Gastroesophageal sphincter (tissue), 4 donors: ENCODE results near the gene SPATS2L. TPM values are rescaled to one million over a fixed set of nuclear protein-coding genes. Genes with fewer than 3 reads are reported as not detected.
A peak's percentile ranks its signal among the peaks of the same experiment; 100 is the strongest.

Experiments used
- ATAC-seq: fragments of 150-250 bp; one replicate; pipeline ENCODE4 v1.9.1; 2016; ENCODE audit warnings: mild to moderate bottlenecking, moderate library complexity
- H3K27ac ChIP-seq, 4 donors: fragments of 200-600 bp; sonication (generic) in 3 of 4; 1 replicate in 3 of 4; 2 replicates in 1 of 4; pipeline ENCODE4 v1.5.1; 2016 to 2019
- H3K27me3 ChIP-seq: fragments of 200-600 bp; sonication (generic); one replicate; pipeline ENCODE4 v1.5.1; 2019
- H3K36me3 ChIP-seq, 2 donors: fragments of 200-600 bp; sonication (generic); one replicate each; pipeline ENCODE4 v1.5.1; 2019; ENCODE audit warnings: control low read depth in 1 of 2
- H3K4me1 ChIP-seq, 3 donors: fragments of 200-600 bp; sonication (generic); 1 replicate in 2 of 3; 2 replicates in 1 of 3; pipeline ENCODE4 v1.5.1; 2016 to 2019; ENCODE audit warnings: control low read depth in 2 of 3
- H3K4me3 ChIP-seq, 2 donors: fragments of 200-600 bp; sonication (generic); one replicate each; pipeline ENCODE4 v1.5.1; 2019; ENCODE audit warnings: mild to moderate bottlenecking in 1 of 2, moderate library complexity in 1 of 2
- H3K9me3 ChIP-seq, 3 donors: fragments of 200-600 bp; sonication (generic); one replicate each; pipeline ENCODE4 v1.5.1; 2017 to 2019; ENCODE audit warnings: control low read depth in 2 of 3
- CTCF ChIP-seq, 4 experiments: fragments of 200-600 bp in 2 of 4; fragments of 450-650 bp in 2 of 4; sonication (generic) in 1 of 4; IDR thresholded peaks; one replicate each; pipeline ENCODE4 v1.5.1; 2017 to 2019; ENCODE audit warnings: antibody characterized with exemption in 4 of 4, mild to moderate bottlenecking in 2 of 4, moderate library complexity in 2 of 4
- EP300 ChIP-seq: sonication (generic); formaldehyde crosslinking; IDR thresholded peaks from one replicate; pipeline ENCODE4 v1.6.1; 2017; ENCODE audit warnings: antibody characterized with exemption, mild to moderate bottlenecking
- POLR2A ChIP-seq, 2 donors: fragments of 450-650 bp; IDR thresholded peaks; one replicate each; pipeline ENCODE4 v1.6.1; 2017; ENCODE audit warnings: antibody characterized with exemption in 2 of 2, mild to moderate bottlenecking in 2 of 2, moderate library complexity in 1 of 2
- POLR2AphosphoS5 ChIP-seq: sonication (generic); formaldehyde crosslinking; IDR thresholded peaks from one replicate; pipeline ENCODE4 v1.6.1; 2017; ENCODE audit warnings: antibody characterized with exemption
- WGBS, 2 donors: methylation state at CpG; one replicate each; pipeline ENCODE4 v1.1.5; 2018; ENCODE audit warnings: low coverage in 1 of 2; 5-methylcytosine and 5-hydroxymethylcytosine counted together
- total RNA-seq, 4 donors: library from RNA; depleted of rRNA; stranded (reverse); fragments of >200 nt; gene quantifications; one replicate each; pipeline ENCODE4 v1.1.0, GENCODE V29; 2016

The SPATS2L gene
- total RNA-seq, 4 donors from 2014 or later = 50.6 to 120 (median 91.5) TPM

- Histone ChIP-seq H3K27me3 (no peaks in the 10 kb centered on the region), H3K4me1 (peaks cover 0 to 74% (median 3%) of the 10 kb centered on the region in 3 donors), H3K4me3 (no peak overlapping the region), H3K9me3 (no peaks in the 10 kb centered on the region), H3K36me3 (no peaks in the 10 kb centered on the region), H3K27ac (peak overlapping the region in 1 of 4 donors; percentile 8)
- TF ChIP-seq POLR2A (IDR thresholded peaks at IDR 0.05) = no peak
- no peak for TF ChIP-seq EP300
- no peak for TF ChIP-seq POLR2AphosphoS5
- no peak for TF ChIP-seq CTCF (IDR thresholded peaks at IDR 0.05)
- no peak for ATAC-seq
- WGBS, 2 donors = 72 to 76% methylated on average over 6 to 10 of the region's 10 CpGs
Observed at GRCh38 chr2:200318940-200319435, 12.5 kb downstream of the SPATS2L start.

GRCh38 chr2:200319548-200320337, 13.2 kb downstream of the SPATS2L start:
- no peak for ATAC-seq

GRCh38 chr2:200320344-200320743, 13.9 kb downstream of the SPATS2L start:
- no peaks in the 10 kb centered on the region for H3K9me3 ChIP-seq
- 71 to 78% methylated on average over 1 to 2 of the region's 2 CpGs for WGBS, 2 donors
- no peak for ATAC-seq
- peaks cover 0 to 65% (median 3%) of the 10 kb centered on the region in 3 donors for H3K4me1 ChIP-seq
- H3K27ac ChIP-seq = no peak overlapping the region
- no peaks in the 10 kb centered on the region for H3K36me3 ChIP-seq
- no peak for TF ChIP-seq CTCF (IDR thresholded peaks at IDR 0.05)
- TF ChIP-seq EP300 = no peak
- TF ChIP-seq POLR2A (IDR thresholded peaks at IDR 0.05) = no peak
- TF ChIP-seq POLR2AphosphoS5 = no peak
- H3K4me3 ChIP-seq = no peak overlapping the region
- no peaks in the 10 kb centered on the region for H3K27me3 ChIP-seq

More at GRCh38 chr2:200319548-200320337, 13.2 kb downstream of the SPATS2L start:
- Histone ChIP-seq H3K9me3 (no peaks in the 10 kb centered on the region), H3K36me3 (no peaks in the 10 kb centered on the region), H3K4me3 (no peak overlapping the region), H3K27ac (peak overlapping the region in 1 of 4 donors; percentile 8), H3K27me3 (no peaks in the 10 kb centered on the region), H3K4me1 (peaks cover 0 to 70% (median 3%) of the 10 kb centered on the region in 3 donors)
- 58 to 63% methylated on average over 3 to 4 of the region's 4 CpGs for WGBS, 2 donors
- TF ChIP-seq POLR2AphosphoS5 (no peak), POLR2A (IDR thresholded peaks at IDR 0.05) (no peak)

- H3K9me3 ChIP-seq = no peaks in the 10 kb centered on the region
- H3K4me3 ChIP-seq = no peak overlapping the region
- H3K36me3 ChIP-seq = no peaks in the 10 kb centered on the region
- 69 to 70% methylated on average over 3 of the region's 3 CpGs for WGBS, 2 donors
- no peaks in the 10 kb centered on the region for H3K27me3 ChIP-seq
- H3K4me1 ChIP-seq = peaks cover 0 to 64% (median 3%) of the 10 kb centered on the region in 3 donors
- ATAC-seq = no peak
- TF ChIP-seq POLR2A (IDR thresholded peaks at IDR 0.05) (no peak), EP300 (no peak), CTCF (IDR thresholded peaks at IDR 0.05) (no peak), POLR2AphosphoS5 (no peak)
- no peak overlapping the region for H3K27ac ChIP-seq
Observed at GRCh38 chr2:200320991-200321390, 14.5 kb downstream of the SPATS2L start.

GRCh38 chr2:200321780-200322534, 15.5 kb downstream of the SPATS2L start:
- Histone ChIP-seq H3K27ac (no peak overlapping the region), H3K4me3 (no peak overlapping the region), H3K9me3 (no peaks in the 10 kb centered on the region), H3K27me3 (no peaks in the 10 kb centered on the region), H3K4me1 (peaks cover 0 to 56% (median 3%) of the 10 kb centered on the region in 3 donors), H3K36me3 (no peaks in the 10 kb centered on the region)
- ATAC-seq = no peak
- WGBS, 2 donors = 75 to 79% methylated on average over 6 of the region's 6 CpGs
- TF ChIP-seq EP300 = no peak
